PC-9 (cell line): ENCODE data around the gene LMAN1. TPM values are rescaled to one million over a fixed set of nuclear protein-coding genes. Genes with fewer than 3 reads are reported as not detected.

Source experiments
- Bru-seq: library from RNA; stranded (reverse); fragments of 400-500 nt; gene quantifications from one replicate; lab custom pipeline; 2021; lab: Mats Ljungman, UMichigan
- BruChase-seq, 2 experiments: library from RNA; stranded (reverse); fragments of 400-500 nt; gene quantifications; one replicate each; lab custom pipeline; 2021; lab: Mats Ljungman, UMichigan
- BruUV-seq: library from RNA; stranded (reverse); fragments of 400-500 nt; replicated peaks from 2 replicates; lab custom pipeline; 2021; lab: Mats Ljungman, UMichigan
- CTCF ChIA-PET: fragments of 300-600 bp; sonication (Branson Sonifier 250); formaldehyde crosslinking; loops from one replicate; lab custom pipeline; 2022; ENCODE audit warnings: antibody characterized with exemption; lab: Charles Lee
- POLR2A ChIA-PET: fragments of 300-600 bp; sonication (Branson Sonifier 250); formaldehyde crosslinking; loops from one replicate; lab custom pipeline; 2022; ENCODE audit warnings: antibody characterized with exemption; ENCODE audit not compliant: unreplicated experiment; lab: Charles Lee
- DNase-seq, 2 experiments: peaks; one replicate each; pipeline versions ENCODE4 v3.0.0 to v3.0.0-alpha.2; 2015 to 2022; ENCODE audit warnings: mixed read lengths in 1 of 2
- H2AFZ ChIP-seq: fragments of 200-600 bp; sonication (generic); 2 replicates; pipeline ENCODE4 v1.8.1; 2017; ENCODE audit warnings: antibody characterized with exemption
- H3F3A ChIP-seq: fragments of 200-600 bp; sonication (generic); 2 replicates; pipeline ENCODE4 v1.8.1; 2017; ENCODE audit warnings: antibody characterized with exemption, mild to moderate bottlenecking, low read depth; ENCODE audit not compliant: insufficient read depth
- H3K27ac ChIP-seq: fragments of 200-600 bp; sonication (generic); 2 replicates; pipeline ENCODE4 v1.6.1; 2016; ENCODE audit warnings: mixed run types
- H3K27me3 ChIP-seq: fragments of 200-600 bp; sonication (generic); 2 replicates; pipeline ENCODE4 v1.6.1; 2016; ENCODE audit warnings: low read depth, mixed run types; ENCODE audit not compliant: insufficient read depth
- H3K36me3 ChIP-seq: fragments of 200-600 bp; sonication (generic); 2 replicates; pipeline ENCODE4 v1.6.1; 2016; ENCODE audit warnings: low read depth, mixed run types
- H3K4me1 ChIP-seq: fragments of 200-600 bp; sonication (generic); replicated peaks from 2 replicates; pipeline ENCODE4 v1.6.1; 2016; ENCODE audit warnings: mixed run types; ENCODE audit not compliant: insufficient read depth
- H3K4me2 ChIP-seq: fragments of 200-600 bp; sonication (generic); 2 replicates; pipeline ENCODE4 v1.6.1; 2017; ENCODE audit warnings: mixed run types
- H3K4me3 ChIP-seq: fragments of 200-600 bp; sonication (generic); 2 replicates; pipeline ENCODE4 v1.6.1; 2016; ENCODE audit warnings: mixed run types
- H3K79me2 ChIP-seq: fragments of 200-600 bp; sonication (generic); 2 replicates; pipeline ENCODE4 v1.6.1; 2017; ENCODE audit warnings: low read depth, mixed run types
- H3K9me2 ChIP-seq: fragments of 200-600 bp; sonication (generic); 2 replicates; pipeline ENCODE4 v1.8.1; 2017; ENCODE audit warnings: mild to moderate bottlenecking; ENCODE audit not compliant: insufficient read depth
- H3K9me3 ChIP-seq: fragments of 200-600 bp; sonication (generic); 2 replicates; pipeline ENCODE4 v1.8.1; 2016; ENCODE audit warnings: low read depth; ENCODE audit not compliant: insufficient read depth
- H4K20me1 ChIP-seq: fragments of 200-600 bp; sonication (generic); 2 replicates; pipeline ENCODE4 v1.8.1; 2017; ENCODE audit not compliant: insufficient read depth
- CTCF ChIP-seq: fragments of 200-600 bp; sonication (generic); conservative IDR thresholded peaks from 2 replicates; pipeline ENCODE4 v1.6.1; 2017; ENCODE audit warnings: mixed run types, antibody characterized with exemption, mild to moderate bottlenecking, moderate library complexity
- EZH2 ChIP-seq: fragments of 200-600 bp; sonication (generic); IDR thresholded peaks from 2 replicates; pipeline ENCODE4 v1.8.0; 2017; ENCODE audit warnings: antibody characterized with exemption, low read depth
- intact Hi-C: fragments of 100-400 bp; cut with micrococcal nuclease; formaldehyde crosslinking; loops from one replicate; pipeline ENCODE4 v1.10.0; 2022; ENCODE audit not compliant: unreplicated experiment
- long read RNA-seq: library from polyadenylated mRNA; stranded (forward); transcript quantifications from one replicate; pipeline ENCODE4 v2.0.0, GENCODE V29; 2022
- total RNA-seq: library from RNA; stranded (reverse); gene quantifications from 2 replicates; pipeline ENCODE4 v1.2.3, GENCODE V29; 2021

Gene LMAN1
- total RNA-seq (77.3 and 78.3 TPM in 2 replicates), Bru-seq, nascent RNA (percentile 88 among the genes with signal in this experiment), BruChase-seq, experiment 1, labeled RNA remaining after a 2-hour chase (percentile 91 among the genes with signal in this experiment), BruChase-seq, experiment 2, labeled RNA remaining after a 6-hour chase (percentile 95 among the genes with signal in this experiment)
- long read RNA-seq, full-length matches to known transcripts, result 47 of 72 reads
- long read RNA-seq, partial matches to known transcripts, result 12 of 72 reads
- long read RNA-seq, other reads (novel, unspliced or antisense), result 13 of 72 reads

DNA sequence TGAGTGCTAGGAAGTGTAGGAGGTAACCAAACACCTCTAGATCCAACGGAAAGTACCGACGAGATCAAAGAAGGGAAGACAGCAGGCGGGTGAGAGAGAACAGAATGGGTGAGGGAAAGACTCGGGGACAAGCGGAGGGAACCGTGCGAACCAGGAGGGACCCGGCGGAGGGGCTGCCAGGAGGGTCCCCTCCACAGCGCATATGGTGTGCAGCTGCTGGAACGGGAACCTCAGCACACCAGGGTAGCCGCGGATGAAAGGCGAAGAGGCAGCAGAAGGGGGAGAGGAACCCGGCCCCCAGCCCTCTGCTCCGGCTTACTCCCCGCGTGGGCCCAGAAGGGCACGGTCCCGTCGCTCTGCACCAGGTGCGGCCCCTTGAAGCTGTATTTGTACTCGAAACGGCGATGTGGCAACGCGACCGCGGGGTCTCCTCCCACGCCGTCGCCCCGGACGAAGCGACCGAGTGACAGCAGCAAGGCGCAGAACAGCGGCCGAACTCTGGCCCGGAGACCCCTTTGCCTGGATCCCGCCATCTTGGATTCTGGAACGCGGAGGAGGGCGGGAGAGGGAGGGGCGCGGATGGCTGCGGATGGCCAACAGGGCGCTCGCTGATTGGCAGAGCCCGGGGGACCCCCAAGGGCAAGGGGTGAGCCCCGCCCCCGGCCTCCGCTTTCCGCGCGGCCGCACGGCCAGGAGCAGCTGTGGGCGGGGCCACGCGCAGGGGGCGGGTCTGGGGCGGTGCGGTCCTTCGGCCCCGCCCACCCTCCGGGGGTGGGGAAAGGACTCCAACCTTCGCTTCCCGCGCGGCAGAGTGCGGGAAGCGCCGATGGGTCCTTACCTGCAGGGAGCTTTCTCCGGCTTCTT is at the start of gene LMAN1:
Gene LMAN1 (minus strand): TSS at position 554 of the 864 bp plus-strand sequence. CDS start 21 bp downstream, at position 533.
- TF ChIP-seq EZH2 (no peak), CTCF (no peak)
- no peaks in the 10 kb centered on the region for H3K9me2 ChIP-seq
- H3F3A ChIP-seq, result peaks cover 6% of the 10 kb centered on the region; the same call in 1 of the 2 replicates
- peak within 1 kb of the TSS; percentile 85 for H3K4me2 ChIP-seq
- DNase-seq, result peak; percentile 80 to 91
- peaks cover 24% of the 10 kb centered on the region for H3K36me3 ChIP-seq
- ChIA-PET CTCF (interaction anchor here (0.6 kb wide), 1 partner anchor 13 kb away, joined by 8 read pairs; no protein-coding TSS in a partner anchor), POLR2A (interaction anchor here (0.6 to 0.9 kb wide), 2 partner anchors 21 to 574 kb away, joined by 3 to 9 read pairs; no protein-coding TSS in a partner anchor)
- H3K79me2 ChIP-seq, result peaks cover 42% of the 10 kb centered on the region
- no peaks in the 10 kb centered on the region for H3K27me3 ChIP-seq
- H3K9me3 ChIP-seq, result no peaks in the 10 kb centered on the region
- peak within 1 kb of the TSS; percentile 89 for H2AFZ ChIP-seq
- H3K4me1 ChIP-seq, result peaks cover 24% of the 10 kb centered on the region
- peaks cover 30% of the 10 kb centered on the region for H4K20me1 ChIP-seq
- H3K4me3 ChIP-seq, result peak within 1 kb of the TSS; percentile 95
- intact Hi-C loops, result loop anchor here (5.0 kb wide), 1 partner anchor 43 kb away; no protein-coding TSS in a partner anchor
- peak within 1 kb of the TSS; percentile 91 for H3K27ac ChIP-seq
- TSS peak; percentile 51 for BruUV-seq

- POLR2A ChIA-PET, result no interaction called here
- no TSS peak for BruUV-seq
Measured at GRCh38 chr18:59402432-59403090, 43.5 kb upstream of the LMAN1 start.

More at GRCh38 chr18:59402432-59403090, 43.5 kb upstream of the LMAN1 start:
- DNase-seq, result peak; percentile 75 to 89
- no peak for TF ChIP-seq EZH2
- peak; percentile 95 for TF ChIP-seq CTCF
- no peak overlapping the region for H3K27ac ChIP-seq
- no peaks in the 10 kb centered on the region for H3K4me1 ChIP-seq
- no peaks in the 10 kb centered on the region for H3K79me2 ChIP-seq
- H3K9me3 ChIP-seq, result no peaks in the 10 kb centered on the region
- no peaks in the 10 kb centered on the region for H3K27me3 ChIP-seq
- H3K4me2 ChIP-seq, result no peak overlapping the region
- no peaks in the 10 kb centered on the region for H3F3A ChIP-seq
- intact Hi-C loops, result loop anchor here (2.0 to 5.0 kb wide), 5 partner anchors 45 to 634 kb away; partner anchors contain the start of gene LMAN1
- no peaks in the 10 kb centered on the region for H3K9me2 ChIP-seq
- H2AFZ ChIP-seq, result no peak overlapping the region
- no peaks in the 10 kb centered on the region for H3K36me3 ChIP-seq
- CTCF ChIA-PET, result interaction anchor here (0.6 to 1.3 kb wide), 7 partner anchors 16 to 634 kb away, joined by 3 to 26 read pairs (median 5); no protein-coding TSS in a partner anchor
- H4K20me1 ChIP-seq, result no peaks in the 10 kb centered on the region; the same call in 1 of the 2 replicates
- no peak overlapping the region for H3K4me3 ChIP-seq
